Urothelium cell line (cell line): ENCODE data around the gene FAM53A.
"Not testable (repeated sequence)": the region's sequence is repeated elsewhere in the genome, so short reads cannot be mapped to it uniquely, and the experiment has no call there.

Source experiments
- DNase-seq: peaks from one replicate; pipeline ENCODE4 v3.0.0; 2011; ENCODE audit warnings: low spot score, mixed read lengths
- FAIRE-seq: peaks from 2 replicates; lab custom pipeline; 2011; peaks lifted over from hg19 to GRCh38; lab: Jason Lieb, UNC

The FAM53A gene

DNA sequence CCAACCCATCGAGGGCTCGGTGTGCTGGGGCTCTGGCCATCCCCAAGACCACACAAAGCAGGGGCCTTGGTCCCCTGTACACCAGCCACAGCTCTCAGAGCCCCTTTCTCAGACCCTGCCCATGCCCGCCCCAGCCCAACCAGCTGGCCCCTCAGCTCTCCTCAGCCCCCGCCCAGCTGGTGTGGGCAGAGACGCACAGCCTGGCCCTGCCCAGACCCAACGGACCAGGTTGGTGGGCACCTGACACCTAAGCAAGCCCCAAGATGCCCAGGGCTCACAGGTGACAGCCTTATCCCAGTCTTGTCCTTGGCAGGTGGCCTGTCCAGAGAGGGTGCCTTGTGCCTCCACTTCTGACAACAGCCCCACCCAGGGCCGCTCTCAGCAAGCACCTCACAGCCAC is 42.4 kb downstream of the FAM53A start:
- no peak for DNase-seq
- FAIRE-seq, result no peak

DNA sequence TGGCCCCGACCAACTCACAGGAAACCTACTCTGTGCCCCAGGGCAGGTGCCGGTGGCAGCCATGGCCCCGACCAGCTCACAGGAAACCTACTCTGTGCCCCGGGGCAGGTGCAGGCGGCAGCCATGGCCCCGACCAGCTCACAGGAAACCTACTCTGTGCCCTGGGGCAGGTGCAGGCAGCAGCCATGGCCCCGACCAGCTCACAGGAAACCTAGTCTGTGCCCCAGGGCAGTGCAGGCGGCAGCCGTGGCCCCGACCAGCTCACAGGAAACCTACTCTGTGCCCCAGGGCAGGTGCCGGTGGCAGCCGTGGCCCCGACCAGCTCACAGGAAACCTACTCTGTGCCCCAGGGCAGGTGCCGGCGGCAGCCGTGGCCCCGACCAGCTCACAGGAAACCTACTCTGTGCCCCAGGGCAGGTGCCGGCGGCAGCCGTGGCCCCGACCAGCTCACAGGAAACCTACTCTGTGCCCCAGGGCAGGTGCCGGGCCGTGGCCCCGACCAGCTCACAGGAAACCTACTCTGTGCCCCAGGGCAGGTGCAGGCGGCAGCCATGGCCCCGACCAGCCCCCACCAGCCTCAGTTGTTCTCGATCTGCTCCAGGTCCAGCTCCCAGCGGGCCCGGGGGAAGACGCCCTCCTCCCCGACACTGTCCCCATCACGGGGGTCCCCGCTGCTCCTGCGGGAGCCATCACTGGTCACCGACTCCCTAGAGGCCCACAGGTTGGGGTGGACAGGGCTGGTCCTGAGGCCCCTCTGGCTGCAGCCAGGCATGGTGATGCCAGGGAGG is 43.2 kb downstream of the FAM53A start:
- not testable (repeated sequence) for FAIRE-seq, DNase-seq

DNA sequence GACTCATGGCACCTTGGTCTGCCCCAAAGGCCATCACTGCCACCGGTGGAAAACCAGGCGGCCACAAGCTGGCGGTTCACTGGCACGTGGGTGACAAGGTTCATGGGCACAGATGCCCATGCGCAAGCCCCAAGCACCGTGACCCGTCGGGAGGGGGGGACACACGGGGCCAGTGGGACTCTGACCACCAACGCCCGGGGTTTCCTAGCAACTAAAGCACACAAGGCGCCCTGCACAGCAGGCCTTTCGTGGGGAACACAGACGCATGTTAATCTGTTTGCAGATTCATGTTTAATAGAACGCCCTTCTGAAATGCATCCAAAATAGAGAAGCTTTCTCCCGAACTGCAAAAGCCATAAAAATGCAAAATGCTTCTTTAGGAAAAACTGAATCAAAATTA is 43.9 kb downstream of the FAM53A start:
- FAIRE-seq, result no peak
- no peak for DNase-seq

DNA sequence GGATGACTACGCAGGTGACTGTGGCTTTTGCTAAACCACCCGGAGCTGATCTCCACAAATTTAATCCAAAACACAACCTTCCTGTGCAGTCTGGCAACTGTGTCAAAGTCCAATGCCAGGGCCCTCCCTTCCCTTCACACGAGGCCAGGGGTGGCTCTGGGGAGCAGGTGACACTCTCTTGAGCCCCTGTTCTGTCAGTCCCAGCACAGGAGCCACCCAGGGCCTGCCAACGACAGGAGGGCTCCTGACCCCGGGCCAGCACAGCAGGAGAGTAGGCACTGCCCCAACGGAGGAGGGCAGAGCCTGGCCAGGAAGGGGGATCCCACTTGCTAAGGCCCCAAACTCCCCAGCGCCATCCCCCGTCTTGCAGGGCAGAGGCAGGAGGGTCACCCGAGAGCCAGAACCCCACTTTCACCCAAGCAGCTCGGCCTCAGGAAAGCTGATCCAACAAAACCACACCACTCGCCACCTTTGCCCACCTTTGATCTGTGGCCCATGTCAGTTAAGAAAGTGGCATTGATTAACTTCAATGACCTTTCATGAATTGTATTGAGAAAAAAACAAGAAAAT is 44.7 kb downstream of the FAM53A start:
- no peak for DNase-seq
- no peak for FAIRE-seq

DNA sequence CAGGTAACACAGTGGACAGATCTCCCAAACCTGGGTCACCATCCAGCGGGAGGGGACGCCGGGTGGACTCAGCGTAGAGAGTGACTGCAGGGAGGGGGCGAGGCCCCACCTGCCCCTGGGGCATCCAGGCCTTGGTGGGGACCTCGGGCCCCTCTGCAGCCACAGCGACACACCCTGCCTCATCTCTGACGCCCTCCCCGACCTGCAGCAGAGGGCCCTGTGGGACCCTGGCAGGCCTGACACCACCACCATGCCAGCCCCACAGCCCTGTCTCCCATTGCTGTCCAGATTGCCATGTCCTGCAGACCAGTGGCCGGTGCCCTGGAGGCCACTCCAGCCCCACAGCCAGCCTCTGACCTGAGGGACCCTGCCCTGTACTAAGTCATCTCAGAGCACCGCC is 45.2 kb downstream of the FAM53A start:
- DNase-seq (no peak), FAIRE-seq (no peak)

DNA sequence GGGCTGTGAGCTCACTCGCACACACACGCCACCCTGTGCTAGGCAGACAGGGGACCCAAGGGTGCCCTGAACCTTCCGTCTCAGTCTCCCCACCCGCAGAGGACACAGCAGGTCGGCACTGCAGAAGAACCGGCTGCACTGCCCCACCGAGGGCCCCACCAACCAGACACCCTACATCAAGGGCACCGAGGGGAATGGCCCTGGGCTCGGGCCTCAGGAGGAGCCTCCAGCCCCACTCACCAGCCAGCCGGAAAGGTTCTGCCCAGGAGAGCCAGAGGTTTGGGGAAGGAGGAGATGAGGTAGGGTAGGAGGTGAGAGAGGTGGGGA is 45.9 kb downstream of the FAM53A start:
- DNase-seq (no peak), FAIRE-seq (no peak)

DNA sequence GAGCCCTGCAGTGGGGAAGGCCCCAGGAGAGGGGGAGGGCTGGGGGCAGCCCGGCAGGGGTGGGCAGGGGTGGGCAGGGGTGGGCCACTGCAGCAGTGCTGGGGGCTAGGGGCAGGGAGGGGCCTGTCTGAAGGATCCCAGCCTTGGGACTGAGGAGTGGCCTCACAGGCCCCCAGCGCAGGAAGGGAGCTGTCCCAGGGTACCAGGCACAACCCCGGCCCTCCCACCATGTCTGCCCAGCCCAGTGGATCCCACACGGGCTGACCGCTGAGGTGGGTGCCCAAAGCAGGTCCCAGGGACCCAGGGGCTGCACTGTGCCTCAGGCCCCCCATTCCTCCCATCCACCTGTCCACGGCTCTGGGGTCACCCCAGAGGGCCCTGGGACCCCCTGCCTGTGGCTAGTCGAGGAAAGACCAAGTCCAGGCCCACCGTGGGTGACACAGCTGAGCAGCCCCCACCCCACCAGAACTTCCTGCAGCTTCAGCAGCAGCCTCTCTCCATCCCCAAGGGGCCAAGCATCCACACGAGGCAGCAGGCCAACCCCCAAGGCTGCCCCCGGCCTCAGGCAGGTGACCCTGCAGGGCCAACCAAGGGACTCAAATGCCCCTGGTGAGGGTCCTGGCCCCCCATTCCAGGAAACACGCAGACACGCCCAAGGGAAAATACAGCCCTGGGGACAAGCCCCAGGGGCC is 46.4 kb downstream of the FAM53A start:
- DNase-seq (no peak), FAIRE-seq (no peak)

- FAIRE-seq, result no peak
- DNase-seq, result no peak
Observed at GRCh38 chr4:1636490-1637211, 47.5 kb downstream of the FAM53A start.

DNA sequence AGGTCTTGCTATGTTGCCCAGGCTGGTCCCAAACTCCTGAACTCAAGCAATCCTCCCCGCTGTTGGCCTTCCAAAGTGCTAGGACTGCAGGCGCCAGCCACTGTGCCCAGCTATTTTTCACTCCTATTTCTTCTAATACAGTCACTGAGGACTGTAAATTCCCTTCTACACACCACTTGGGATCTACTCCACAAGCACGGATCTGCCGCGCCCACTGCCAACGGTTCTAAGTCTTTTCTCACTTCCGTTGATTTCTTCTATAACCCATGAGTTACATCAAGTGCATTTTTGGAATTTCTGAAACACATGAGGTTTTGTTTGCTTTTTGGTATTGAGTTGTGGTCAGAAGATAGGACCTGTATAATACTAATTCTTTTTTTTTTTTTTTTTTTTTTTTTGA is 48.6 kb downstream of the FAM53A start:
- FAIRE-seq (no peak), DNase-seq (peak; percentile 23)

GRCh38 chr4:1633993-1634392 is 50.1 kb downstream of the FAM53A start:
- FAIRE-seq (no peak), DNase-seq (no peak)

DNA sequence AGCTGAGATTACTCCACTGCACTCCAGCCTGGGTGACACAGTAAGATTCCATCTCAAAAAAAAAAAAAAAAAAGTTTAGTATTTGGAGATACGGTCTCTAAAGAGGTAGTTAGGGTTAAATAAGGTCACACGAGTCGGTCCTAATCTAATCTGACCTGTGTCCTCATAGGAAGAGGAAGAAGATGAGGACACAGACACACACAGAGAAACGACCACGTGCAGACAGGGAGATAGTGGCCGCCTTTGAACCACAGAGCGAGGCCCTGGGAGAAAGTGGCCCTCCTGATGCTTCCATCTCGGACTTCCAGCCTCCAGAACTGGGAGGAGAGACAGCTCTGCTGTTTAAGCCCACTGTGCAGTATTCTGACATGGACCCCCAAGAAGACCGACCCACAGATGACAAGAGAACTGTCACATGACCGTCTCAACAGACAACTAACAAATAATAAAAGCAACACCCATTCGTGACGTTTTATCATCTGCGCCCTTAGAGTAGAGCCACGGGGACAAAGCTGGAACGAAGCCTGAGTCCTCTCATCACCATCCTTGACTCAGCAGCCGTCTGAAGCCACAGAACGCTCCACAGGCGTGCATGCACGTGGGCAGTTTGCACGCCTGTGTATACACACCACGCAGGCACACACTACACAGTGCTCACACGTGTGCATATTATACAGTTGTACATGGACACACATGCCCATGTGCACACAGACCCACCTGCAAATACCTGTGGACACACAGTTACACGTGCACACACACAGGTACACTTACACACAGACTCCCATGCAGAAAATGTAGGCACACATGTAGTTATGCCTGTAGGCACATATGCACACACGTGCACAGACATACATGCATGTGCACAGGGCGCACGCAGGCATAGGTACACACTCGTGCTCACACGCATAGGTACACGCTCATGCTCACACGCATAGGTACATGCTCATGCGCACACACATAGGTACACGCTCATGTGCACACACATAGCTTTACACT is 51.7 kb downstream of the FAM53A start:
- peak; percentile 72 for FAIRE-seq
- no peak for DNase-seq

GRCh38 chr4:1631136-1631535 is 53.0 kb downstream of the FAM53A start:
- DNase-seq, result no peak
- no peak for FAIRE-seq

DNA sequence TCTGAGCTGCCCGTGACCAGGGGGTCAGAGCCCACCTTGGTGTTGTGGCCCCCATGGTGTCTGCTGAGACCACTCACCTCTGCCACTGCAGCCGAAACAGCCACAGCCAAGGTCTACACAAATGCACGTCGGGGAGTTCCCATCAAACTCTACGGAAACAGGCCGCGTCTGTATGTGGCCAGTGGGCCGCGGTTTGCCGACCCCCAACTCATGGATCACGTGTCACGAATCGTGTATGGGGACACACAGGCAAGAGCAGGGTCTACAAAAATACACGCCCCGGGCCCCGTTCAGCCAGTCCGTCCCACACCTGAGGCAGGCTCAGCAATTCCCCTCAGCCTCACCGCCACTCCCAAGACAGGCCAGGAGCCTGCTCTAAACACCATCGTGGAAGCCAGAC is 53.8 kb downstream of the FAM53A start:
- FAIRE-seq, result no peak
- no peak for DNase-seq

DNA sequence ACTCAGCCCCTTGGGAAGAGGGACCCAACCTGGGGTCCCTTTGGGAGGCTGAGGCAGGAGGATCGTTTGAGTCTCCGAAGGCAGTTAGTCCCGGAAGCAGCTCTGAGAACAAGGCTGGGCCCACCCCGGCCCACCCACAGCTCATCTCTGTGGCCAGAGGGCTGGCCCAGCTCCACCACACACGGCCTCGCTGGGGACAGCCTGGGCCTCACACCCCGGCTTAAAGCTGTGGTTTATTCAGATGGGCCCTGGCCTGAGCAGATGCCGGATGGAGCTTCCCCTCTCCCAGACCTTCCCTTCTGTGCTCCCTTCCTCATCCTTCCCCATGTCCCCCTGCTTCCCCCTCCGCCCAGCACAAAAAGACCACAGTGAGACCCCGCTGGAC is 54.4 kb downstream of the FAM53A start:
- no peak for DNase-seq
- FAIRE-seq, result no peak

DNA sequence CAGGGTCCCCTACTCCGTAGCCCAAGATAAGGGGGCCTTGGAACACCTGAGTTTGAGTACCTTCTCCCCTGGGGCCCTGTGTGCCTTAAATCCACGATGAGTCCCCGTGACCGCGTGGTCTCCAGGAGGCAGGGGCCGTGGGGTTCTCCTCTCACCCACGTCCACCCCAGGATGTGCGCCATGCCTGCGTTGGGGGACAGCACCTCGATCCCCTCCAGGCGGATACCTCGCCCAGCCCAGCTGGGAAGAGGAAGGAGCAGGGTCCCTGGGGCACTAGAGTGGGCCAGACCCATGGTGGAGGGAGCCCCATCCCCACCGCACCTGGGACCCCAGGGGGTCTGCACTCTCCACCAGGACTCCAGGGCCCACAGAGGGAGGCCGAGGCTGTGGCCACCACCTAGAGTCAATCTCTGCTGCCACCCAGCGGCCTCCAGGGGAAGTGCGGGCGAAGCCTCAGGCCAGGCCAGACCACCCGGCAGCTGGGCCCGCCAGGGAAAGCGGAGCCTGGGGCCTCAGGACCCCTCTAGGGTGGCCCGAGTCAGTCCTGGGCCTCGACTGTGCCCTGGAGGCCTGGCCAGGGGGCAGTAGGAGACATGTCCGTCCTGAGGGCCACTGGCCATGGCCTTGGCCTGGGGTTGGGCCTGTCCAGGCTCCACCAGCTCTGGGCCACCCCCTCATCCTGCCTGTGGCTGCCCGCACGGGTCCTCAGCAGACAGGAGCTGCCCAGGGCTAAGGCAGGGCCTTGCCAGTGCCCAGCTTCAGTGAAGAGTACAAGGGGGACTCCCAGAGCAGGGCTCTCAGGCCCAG is 55.0 kb downstream of the FAM53A start:
- DNase-seq, result peak; percentile 75
- FAIRE-seq, result no peak

DNA sequence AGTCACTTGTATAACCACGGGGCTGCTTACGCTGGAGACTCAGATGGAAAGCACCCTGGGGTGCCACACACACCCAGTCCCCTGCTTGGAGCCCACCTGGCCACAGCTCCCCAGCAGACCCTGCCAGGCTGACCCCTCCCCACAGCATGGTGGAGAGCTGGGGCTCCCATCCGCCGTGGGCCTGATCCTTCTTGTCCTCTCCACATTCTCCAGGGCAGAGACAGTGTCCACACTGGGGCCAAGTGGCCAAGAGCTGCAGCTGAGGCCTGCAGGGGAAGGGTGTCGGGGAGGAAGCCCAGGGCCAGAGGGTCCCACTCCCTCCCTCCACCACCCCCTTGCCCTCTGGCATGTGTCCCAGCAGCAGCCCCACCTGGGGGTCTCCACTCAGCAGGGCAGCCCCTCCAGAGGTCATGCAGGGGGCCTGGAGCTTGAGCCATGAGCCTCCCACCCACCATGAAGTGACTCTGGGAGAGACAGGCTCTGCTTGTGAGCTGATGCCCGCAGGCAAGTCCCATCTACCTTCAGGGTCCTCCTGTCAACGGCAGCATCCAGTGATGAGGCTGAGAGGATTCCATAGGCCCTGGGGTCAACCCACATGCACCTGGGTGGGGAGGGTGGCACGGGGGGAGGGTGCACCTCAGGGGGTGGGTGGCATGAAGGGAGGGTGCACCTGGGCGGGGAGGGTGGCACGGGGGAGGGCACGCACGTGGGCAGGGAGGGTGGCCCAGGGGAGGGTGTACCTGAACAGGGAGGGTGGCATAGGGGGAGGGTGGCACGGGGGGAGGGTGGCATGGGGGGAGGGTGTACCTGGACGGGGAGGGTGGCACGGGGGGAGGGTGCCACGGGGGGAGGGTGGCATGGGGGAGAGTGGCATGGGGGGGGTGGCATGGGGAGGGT is 56.4 kb downstream of the FAM53A start:
- FAIRE-seq, result no peak
- DNase-seq, result no peak

DNA sequence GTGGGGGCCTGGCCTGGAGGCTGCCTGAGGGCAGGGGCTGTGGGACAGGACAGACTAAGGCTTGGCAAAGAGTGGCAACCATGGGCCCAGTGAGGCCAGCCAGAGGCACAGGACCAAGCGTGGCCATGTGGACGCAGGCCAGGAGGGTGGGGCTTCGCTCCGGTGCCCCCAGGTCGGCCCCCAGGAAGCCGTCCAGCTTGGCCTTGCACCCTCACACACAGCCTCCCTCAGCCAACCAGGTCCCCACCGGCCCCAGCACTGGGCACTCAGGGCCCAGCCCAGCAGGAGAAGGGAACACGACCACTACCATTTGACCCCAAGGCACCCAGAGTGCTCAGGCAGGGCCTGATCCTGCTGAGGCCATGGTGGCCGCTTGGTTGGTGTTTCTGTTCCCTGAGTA is 57.2 kb downstream of the FAM53A start:
- DNase-seq (no peak), FAIRE-seq (no peak)

- FAIRE-seq (no peak), DNase-seq (no peak)
Observed at GRCh38 chr4:1626151-1626550, 58.0 kb downstream of the FAM53A start.
